Endothelial cell of umbilical vein (primary cell): ENCODE data around the gene EPHX1. TPM values are rescaled to one million over a fixed set of nuclear protein-coding genes. Genes with fewer than 3 reads are reported as not detected.

Experiments used
- polyA plus RNA-seq, 4 experiments: library from polyadenylated mRNA; depleted of rRNA in 3 of 4; stranded (reverse) in 3 of 4; unstranded in 1 of 4; fragments of >200 nt; gene quantifications; 2 replicates each; pipeline versions ENCODE4 v1.2.1 to v1.2.3, GENCODE V29; 2011 to 2012; ENCODE audit warnings: missing spikeins in 1 of 4
- total RNA-seq: library from RNA; stranded (reverse); gene quantifications from 2 replicates; pipeline ENCODE4 v1.2.3, GENCODE V29; 2021

The EPHX1 gene
- total and polyA plus RNA-seq, 2 donors (not counting 3 experiments of a cell fraction or from before 2014, with no cell fraction given), result 23.7 to 25.2 TPM

Other genes starting within 250 kb of the EPHX1 start
- 80.3 and 95.6 TPM in 2 replicates for gene ENAH, start 157.0 kb upstream of the EPHX1 start, total RNA-seq
- gene ENAH, start 157.0 kb upstream of the EPHX1 start, polyA plus RNA-seq, result 14.8 and 19.9 TPM in 2 replicates
- gene SRP9, start 32.3 kb upstream of the EPHX1 start, total RNA-seq, result 283 and 292 TPM in 2 replicates
- 217 and 384 TPM in 2 replicates for gene SRP9, start 32.3 kb upstream of the EPHX1 start, polyA plus RNA-seq
- gene TMEM63A, start 72.3 kb downstream of the EPHX1 start, total RNA-seq, result 40.8 and 41.4 TPM in 2 replicates
- 28.7 and 32.2 TPM in 2 replicates for gene TMEM63A, start 72.3 kb downstream of the EPHX1 start, polyA plus RNA-seq
- gene LEFTY1, start 79.0 kb downstream of the EPHX1 start, total RNA-seq, result not detected in 2 replicates
- gene LEFTY1, start 79.0 kb downstream of the EPHX1 start, polyA plus RNA-seq, result not detected in 2 replicates
- gene PYCR2, start 114.1 kb downstream of the EPHX1 start, total RNA-seq, result 60.4 and 64.6 TPM in 2 replicates
- 63.2 and 65.1 TPM in 2 replicates for gene PYCR2, start 114.1 kb downstream of the EPHX1 start, polyA plus RNA-seq
- gene LEFTY2, start 131.1 kb downstream of the EPHX1 start, total RNA-seq, result not detected in 2 replicates
- gene LEFTY2, start 131.1 kb downstream of the EPHX1 start, polyA plus RNA-seq, result 0.03 and 0.06 TPM in 2 replicates
- gene SDE2, start 189.2 kb downstream of the EPHX1 start, total RNA-seq, result 15.9 and 16.1 TPM in 2 replicates
- gene SDE2, start 189.2 kb downstream of the EPHX1 start, polyA plus RNA-seq, result 8.3 and 11.9 TPM in 2 replicates